AG04450 (cell line): ENCODE results near the gene PANX2. TPM values are rescaled to one million over a fixed set of nuclear protein-coding genes. Genes with fewer than 3 reads are reported as not detected.

Experiments
- CTCF ChIA-PET: fragments of 300-600, 350-600 bp; formaldehyde crosslinking; extraction: SDS; loops from one replicate; lab custom pipeline; 2022; ENCODE audit warnings: antibody characterized with exemption, inconsistent platforms; lab: Charles Lee
- POLR2A ChIA-PET: fragments of 350-600 bp; formaldehyde crosslinking; extraction: SDS; loops from one replicate; lab custom pipeline; 2021; ENCODE audit warnings: antibody characterized with exemption, inconsistent platforms; lab: Yijun Ruan, JAX
- DNase-seq: peaks from one replicate; pipeline ENCODE4 v3.0.0-alpha.2; 2011; ENCODE audit warnings: low read depth, low spot score
- H3K27ac ChIP-seq: one replicate; pipeline ENCODE4 v1.5.1; 2012; ENCODE audit warnings: low read depth, low read length, control low read depth
- H3K27me3 ChIP-seq: one replicate; pipeline ENCODE4 v1.6.0; 2012; ENCODE audit warnings: low read length; ENCODE audit not compliant: control insufficient read depth, insufficient read depth
- H3K4me3 ChIP-seq: 2 replicates; pipeline ENCODE4 v1.5.1; 2011; ENCODE audit warnings: mild to moderate bottlenecking, low read depth, low read length, control low read depth
- H3K9me3 ChIP-seq: 2 replicates; pipeline ENCODE4 v1.5.1; 2012; ENCODE audit warnings: low read length; ENCODE audit not compliant: control insufficient read depth, insufficient read depth
- polyA plus RNA-seq: library from polyadenylated mRNA; depleted of rRNA; stranded (reverse); fragments of >200 nt; gene quantifications from 2 replicates; pipeline ENCODE4 v1.2.3, GENCODE V29; 2011
- TF ChIP-seq, protein P1 (sequence below): IDR thresholded peaks from 2 replicates; pipeline ENCODE4 v1.5.1; 2011; ENCODE audit warnings: low read depth, low read length, control low read depth, inconsistent platforms

The PANX2 gene
- polyA plus RNA-seq, 1 experiment = 0.93 TPM

GRCh38 chr22:50207383-50208140, 37.0 kb downstream of the PANX2 start:
- no peak for DNase-seq
- CTCF ChIA-PET = no interaction called here

GRCh38 chr22:50208430-50208938, 38.0 kb downstream of the PANX2 start:
- CTCF ChIA-PET = interaction anchor here (0.7 kb wide), 2 partner anchors 60 to 414 kb away, joined by 3 read pairs; no protein-coding TSS in a partner anchor
- no peak overlapping the region for H3K4me3 ChIP-seq
- TF ChIP-seq, protein P1, sequence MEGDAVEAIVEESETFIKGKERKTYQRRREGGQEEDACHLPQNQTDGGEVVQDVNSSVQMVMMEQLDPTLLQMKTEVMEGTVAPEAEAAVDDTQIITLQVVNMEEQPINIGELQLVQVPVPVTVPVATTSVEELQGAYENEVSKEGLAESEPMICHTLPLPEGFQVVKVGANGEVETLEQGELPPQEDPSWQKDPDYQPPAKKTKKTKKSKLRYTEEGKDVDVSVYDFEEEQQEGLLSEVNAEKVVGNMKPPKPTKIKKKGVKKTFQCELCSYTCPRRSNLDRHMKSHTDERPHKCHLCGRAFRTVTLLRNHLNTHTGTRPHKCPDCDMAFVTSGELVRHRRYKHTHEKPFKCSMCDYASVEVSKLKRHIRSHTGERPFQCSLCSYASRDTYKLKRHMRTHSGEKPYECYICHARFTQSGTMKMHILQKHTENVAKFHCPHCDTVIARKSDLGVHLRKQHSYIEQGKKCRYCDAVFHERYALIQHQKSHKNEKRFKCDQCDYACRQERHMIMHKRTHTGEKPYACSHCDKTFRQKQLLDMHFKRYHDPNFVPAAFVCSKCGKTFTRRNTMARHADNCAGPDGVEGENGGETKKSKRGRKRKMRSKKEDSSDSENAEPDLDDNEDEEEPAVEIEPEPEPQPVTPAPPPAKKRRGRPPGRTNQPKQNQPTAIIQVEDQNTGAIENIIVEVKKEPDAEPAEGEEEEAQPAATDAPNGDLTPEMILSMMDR = no peak
- H3K9me3 ChIP-seq = no peaks in the 10 kb centered on the region; the same call in 1 of the 2 replicates
- H3K27me3 ChIP-seq = no peaks in the 10 kb centered on the region
- DNase-seq = no peak
- POLR2A ChIA-PET = no interaction called here
- H3K27ac ChIP-seq = no peak overlapping the region

More at GRCh38 chr22:50207383-50208140, 37.0 kb downstream of the PANX2 start:
- Histone ChIP-seq H3K27me3 (no peaks in the 10 kb centered on the region), H3K9me3 (no peaks in the 10 kb centered on the region; the same call in 1 of the 2 replicates), H3K27ac (no peak overlapping the region), H3K4me3 (no peak overlapping the region)
- TF ChIP-seq, protein P1 = no peak
- POLR2A ChIA-PET = interaction anchor here (0.7 kb wide), 1 partner anchor 256 kb away, joined by 3 read pairs; no protein-coding TSS in a partner anchor

GRCh38 chr22:50208939-50209892, 38.7 kb downstream of the PANX2 start:
- no peak for DNase-seq
- H3K4me3 ChIP-seq = no peak overlapping the region
- no peak overlapping the region for H3K27ac ChIP-seq
- ChIA-PET POLR2A (no interaction called here), CTCF (interaction anchor here (0.7 kb wide), 1 partner anchor 415 kb away, joined by 3 read pairs; no protein-coding TSS in a partner anchor)
- H3K9me3 ChIP-seq = no peaks in the 10 kb centered on the region; the same call in 1 of the 2 replicates
- TF ChIP-seq, protein P1 = no peak
- H3K27me3 ChIP-seq = no peaks in the 10 kb centered on the region

- TF ChIP-seq, protein P1 = peak; percentile 92
- Histone ChIP-seq H3K27me3 (no peaks in the 10 kb centered on the region), H3K9me3 (no peaks in the 10 kb centered on the region; the same call in 1 of the 2 replicates), H3K27ac (no peak overlapping the region), H3K4me3 (no peak overlapping the region)
- no peak for DNase-seq
- ChIA-PET POLR2A (no interaction called here), CTCF (no interaction called here)
Observed at GRCh38 chr22:50209893-50210292, 39.4 kb downstream of the PANX2 start.
